Stimulated activated CD4-positive, alpha-beta T cell treated with anti-CD3 and anti-CD28 coated beads, TNF-alpha, amount 100 ng/mL, for 24 hours (primary cell): Measurements from ENCODE around the gene NTM.

ENCODE experiments used
- DNase-seq, 3 experiments: peaks; one replicate each; pipeline ENCODE4 v3.0.0-alpha.2; 2020; ENCODE audit warnings: low read depth in 3 of 3

The NTM gene

DNA sequence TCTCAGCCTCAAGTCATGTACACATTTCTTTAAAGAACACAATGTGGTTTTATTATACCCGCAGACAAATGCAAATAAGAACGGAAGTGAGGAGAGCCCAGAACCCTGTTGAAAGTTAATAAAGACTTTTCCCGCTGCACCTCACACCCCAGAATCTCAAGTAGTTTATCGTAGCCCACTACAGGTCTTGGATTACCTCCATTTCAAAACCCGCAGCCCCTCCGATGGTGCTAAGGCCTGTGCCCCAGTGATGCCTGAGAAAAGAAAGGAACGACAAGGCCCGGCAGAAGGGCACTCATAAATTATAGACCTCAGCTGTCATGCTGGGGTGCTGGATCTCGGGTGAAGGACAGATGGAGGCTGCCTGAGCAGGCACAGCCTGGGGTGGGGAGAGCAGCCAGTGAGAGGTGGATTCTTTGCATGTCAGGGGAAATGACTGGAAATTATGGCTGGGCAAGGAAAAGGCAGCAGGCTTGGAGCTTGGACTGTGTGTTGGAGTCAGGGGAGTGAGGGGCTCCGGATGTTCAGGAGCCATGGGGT is 354.1 kb downstream of the NTM start:
- no peak for DNase-seq

DNA sequence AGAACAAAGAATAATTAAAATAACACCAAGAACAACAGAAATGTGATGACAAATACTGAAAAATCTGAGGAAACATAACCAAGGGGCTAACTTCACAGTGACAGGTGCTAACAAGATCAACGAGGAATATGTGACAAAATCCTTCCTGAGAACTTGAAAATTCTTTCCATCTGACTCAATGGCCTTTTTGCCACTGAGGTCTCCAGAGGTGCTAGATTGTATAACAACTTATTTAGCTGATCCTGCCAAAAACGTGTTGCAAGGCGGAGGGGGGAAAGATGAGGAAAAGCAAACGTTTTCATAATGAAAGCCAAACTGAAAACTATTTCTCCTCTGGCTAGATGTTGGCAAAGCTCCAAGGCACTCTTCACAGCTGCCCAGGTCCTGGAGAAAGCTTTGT is 364.5 kb downstream of the NTM start:
- no peak for DNase-seq

DNA sequence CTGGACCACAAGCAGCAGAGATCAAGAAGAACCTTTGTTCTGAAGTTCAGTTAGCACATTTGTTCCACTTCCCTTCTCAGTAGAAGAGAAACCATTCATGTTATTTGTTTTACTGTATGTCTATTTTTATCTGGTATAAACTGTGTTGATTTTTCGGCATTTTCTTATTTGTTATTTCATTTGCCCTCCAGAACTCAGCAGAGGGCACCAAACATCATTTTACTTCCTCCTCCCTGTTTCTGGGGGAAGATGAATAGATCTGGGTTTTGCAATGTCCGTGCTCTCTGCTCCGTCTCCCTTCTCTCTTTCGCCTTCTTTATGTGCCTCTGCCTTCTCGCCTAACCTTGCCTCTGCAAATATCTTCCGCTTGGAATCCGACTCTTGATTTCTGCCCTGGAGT is 366.9 kb downstream of the NTM start:
- DNase-seq: no peak

DNA sequence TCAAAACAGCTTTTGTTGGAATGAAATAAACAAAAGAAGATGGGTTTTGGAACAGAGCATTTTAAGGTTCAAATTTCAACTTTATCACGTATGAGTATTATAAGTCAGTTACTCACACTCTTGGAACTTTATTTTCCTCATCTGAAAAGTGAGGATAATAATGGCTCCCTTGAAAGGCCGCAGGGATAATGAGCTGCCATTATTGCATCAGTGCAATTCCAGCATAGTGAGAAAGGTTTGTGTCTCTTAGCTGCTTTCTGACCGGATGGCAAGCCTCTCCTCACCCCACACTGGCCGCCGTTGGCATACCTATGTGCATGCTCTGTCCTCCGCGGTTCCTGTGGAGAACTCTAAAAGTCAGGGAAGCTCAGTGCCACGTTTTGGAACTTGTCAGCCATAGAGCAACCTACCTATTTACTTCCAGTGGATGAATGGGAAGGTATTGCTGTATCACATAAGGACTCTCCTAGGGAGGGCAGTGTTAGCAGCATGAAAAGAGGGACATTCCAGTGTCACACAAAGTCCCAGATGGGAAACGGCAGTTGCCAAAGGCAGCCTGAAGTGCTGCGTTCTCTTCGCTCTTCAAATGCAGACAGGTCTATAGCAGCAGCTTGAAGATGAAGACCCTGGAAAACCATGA is 368.9 kb downstream of the NTM start:
- no peak for DNase-seq

DNA sequence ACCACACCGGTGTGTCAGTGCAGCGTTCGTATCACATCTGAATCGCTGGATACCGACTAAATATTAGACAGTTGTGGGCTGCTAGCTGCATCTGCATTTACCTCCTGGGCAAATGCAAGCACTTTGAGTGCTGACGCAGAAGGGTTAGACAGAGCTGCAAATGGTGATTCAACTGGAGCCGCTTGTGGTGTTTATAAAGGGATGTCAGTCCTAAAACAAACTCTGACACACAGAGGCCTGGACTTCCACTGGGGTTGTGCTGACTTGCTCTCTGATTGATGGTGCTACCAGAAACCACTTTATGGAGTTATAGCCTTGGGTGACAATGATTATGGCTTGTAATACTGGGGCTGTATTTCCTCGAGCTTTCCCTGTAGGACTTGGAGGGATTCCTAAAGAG is 374.4 kb downstream of the NTM start:
- DNase-seq: no peak

DNA sequence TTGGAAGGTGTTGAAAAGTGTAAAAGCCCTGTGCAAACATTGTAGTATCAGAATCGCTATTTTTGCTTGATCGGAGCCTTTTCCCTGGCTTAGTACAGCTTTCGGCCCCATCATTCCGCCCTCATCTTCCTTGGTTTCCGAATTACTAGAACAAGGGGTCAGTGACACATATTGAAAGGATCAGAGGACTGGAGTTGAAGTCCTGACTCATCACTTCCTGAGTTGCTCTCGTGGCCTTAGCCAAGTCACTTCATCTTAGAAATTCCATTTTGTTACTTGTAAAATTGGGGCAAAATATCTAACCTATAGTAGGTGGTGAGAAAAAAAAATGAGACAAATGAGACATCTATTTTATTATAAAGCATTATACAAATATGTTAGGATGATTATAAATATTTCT is 375.0 kb downstream of the NTM start:
- DNase-seq: no peak

DNA sequence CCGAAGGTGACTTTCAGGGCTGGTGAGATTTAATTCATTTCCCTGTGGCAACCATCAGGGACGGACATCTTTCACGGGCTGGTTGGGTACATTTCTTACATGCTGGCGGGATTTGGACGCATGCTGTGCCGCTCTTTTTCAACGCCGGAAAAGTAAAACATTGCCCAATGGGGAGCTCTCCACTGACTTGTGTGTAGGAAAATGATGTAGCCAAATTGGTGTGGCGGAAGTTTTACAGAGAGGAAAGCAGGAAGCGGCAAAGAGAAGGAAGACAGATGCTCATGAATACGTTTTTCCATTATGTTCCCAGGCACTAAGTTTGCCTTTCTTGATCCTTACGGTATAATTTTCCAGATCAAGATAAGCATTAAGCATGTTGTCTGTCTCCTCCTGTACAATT is 375.8 kb downstream of the NTM start:
- DNase-seq: no peak

DNA sequence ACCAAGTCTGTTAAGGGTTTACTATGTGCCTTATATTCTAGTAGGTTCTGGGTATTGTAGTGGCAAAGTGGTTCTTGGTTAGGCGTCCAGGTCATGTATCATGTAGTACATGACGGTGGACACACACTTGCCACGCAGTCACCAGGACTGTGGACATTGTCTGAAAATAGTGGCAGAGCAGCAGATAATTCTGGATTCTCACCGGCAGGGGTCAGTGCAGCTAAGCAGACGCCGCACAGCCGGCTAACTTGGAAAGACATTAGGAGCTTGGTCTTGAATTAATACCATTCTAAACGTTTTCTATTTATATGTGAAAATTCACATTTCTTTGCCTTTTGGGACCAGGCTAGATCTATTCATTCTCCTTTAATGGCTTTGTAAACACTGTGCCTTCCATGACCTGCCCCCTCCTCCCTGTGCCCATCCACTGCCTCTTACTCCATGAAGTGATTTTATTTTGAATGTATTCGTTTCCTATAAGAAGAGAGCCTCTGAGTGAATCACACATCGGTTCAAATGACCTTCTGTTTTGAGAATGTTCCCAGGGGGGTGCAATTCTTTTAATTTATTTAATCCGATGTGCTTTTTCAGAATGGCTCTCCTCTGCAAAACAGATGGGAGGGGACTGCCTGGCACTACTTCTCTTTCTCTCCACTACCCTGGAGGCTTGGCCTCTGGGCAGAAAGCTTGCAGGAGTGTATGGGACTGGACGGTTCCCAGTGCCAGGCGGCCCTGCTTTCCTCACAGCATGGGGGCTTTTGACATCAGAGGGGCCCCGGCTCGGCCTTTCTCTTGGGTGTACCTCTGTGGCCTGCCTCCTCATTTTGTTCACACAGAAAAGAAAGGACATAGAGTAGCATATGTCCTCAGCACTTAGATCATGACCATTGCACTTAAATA is 378.0 kb downstream of the NTM start:
- DNase-seq: peak in 1 of 3 experiments; percentile 15

DNA sequence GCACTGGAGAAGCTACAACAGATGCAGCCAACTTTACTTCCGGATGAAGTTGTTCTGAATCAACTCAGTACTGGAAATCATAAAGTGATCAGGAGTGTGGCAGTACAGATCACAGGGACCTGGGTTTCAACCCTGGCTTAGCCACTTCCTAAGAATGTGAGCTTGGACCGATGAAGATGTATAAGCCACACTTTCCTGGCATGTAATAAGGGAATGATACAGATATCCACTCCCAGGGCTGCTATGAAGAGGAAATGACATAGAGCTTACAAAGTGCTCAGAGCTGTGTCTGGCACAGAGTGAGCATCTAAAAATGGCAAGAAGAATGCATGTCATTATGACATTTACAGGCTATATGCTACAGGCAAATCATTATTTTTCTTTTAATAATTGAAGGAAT is 378.7 kb downstream of the NTM start:
- no peak for DNase-seq

DNA sequence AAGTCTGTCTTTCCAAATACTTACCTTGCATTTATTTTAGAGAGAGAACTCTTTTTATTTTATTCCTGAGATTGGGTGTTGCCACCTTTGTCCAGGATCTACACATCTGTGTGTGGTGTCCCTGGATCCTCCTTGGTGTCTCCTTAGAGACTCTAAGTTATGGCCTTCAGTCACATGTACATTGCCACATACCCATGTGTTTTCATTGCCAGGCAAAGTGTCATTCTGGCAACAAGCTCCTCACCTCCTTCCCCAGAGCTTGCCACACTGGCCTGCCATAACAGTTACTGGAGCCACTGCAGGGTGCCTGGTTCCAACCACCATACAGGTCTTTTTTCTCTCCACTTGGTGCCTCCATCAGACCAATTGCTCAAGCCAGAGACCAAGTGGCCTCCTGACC is 379.7 kb downstream of the NTM start:
- DNase-seq: no peak

DNA sequence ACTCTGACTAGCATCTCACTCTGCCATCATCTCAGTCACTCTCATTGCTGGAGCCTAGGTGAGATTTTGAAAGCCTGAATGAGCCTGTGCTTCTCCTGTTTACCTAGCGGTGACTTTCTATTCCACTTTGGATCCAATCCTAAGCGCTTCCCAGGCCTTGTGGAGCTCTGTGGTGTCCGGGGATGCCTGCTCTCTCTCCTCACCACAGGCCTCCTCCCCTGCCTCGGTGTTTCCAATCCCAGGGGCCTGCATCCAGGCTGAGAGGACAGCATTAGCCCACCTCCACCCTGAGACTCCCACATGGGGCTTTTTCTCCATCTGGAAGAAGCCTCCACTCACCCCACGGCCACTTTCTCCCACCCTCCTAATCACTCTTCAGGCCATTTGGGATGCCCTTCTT is 380.3 kb downstream of the NTM start:
- DNase-seq: no peak

DNA sequence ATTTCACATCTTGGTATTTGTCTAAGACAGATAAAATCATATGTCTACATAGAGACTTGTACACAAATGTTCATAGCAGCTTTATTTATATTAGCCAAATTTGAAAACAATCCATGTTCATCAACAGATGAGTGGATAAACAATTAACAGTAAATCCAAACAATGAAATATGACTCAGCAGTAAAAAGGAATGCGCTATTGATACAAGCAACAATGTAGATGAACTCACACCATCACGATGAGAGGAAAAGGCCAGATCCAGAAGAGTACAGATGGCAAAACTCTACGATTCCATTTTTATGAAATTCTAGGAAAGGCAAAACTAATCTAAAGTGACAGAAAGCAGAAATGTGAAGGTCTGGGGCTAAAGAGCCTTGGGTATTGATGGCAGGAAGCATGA is 384.3 kb downstream of the NTM start:
- no peak for DNase-seq

DNA sequence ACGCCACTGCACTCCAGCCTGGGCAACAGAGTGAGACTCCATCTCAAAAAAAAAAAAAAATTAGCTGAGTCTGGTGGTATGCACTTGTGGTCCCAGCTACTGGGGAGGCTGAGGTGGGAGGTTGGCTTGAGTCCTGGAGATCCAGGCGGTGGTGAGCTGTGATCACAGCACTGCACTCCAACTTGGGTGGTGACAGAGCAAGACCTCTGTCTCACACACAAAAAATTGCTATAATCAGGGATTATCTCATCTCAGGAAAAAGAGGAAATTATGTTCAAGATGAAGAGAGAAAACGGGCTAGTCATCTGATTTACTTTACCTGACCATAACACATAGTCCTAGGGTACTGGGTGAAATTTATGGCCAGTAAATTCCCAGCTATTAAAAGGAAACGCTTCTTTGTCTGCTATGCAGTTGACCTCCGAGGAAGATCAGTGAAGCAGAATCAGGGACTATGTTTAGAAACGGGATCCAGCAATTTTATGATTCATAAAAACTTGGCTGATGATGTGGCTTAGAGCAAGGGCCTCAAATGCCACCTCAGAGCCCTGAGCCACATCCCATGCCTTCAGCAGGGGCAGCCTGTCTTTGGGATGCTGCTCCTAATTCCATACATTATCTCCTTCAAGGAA is 386.2 kb downstream of the NTM start:
- no peak for DNase-seq

DNA sequence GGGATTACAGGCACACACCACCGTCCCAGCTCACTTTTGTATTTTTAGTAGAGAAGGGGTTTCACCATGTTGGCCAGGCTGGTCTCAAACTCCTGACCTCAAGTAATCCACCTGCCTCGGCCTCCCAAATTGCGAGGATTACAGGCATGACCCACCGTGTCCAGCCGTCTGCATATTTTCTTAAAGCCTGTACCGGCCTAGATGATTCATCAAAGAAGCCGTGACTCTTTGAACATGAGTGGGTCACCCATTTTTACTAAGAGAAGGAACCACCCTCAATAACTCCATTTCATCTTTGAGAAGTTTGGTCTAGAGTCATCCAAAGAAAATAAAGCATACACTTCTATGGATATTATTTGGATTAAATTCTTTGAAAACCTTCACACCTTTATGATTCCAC is 388.3 kb downstream of the NTM start:
- no peak for DNase-seq

DNA sequence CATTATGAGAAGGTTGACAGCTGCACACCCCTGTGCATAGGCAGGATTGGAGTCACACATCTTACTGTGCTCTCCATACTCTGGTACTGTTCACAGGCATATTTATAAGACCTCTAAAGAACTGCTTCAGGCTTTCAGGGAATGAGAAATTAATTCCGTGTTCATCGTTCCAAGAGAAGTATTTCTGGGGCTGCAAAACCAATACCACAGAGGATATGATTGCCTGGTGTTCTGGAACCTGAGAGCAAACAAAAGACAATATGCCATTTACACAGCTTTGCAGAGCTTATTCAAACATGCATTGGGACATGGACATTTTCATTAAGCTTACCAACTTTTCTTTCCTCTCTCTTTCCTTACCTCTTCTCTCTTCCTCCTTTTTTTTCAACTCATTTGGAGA is 388.7 kb downstream of the NTM start:
- no peak for DNase-seq

DNA sequence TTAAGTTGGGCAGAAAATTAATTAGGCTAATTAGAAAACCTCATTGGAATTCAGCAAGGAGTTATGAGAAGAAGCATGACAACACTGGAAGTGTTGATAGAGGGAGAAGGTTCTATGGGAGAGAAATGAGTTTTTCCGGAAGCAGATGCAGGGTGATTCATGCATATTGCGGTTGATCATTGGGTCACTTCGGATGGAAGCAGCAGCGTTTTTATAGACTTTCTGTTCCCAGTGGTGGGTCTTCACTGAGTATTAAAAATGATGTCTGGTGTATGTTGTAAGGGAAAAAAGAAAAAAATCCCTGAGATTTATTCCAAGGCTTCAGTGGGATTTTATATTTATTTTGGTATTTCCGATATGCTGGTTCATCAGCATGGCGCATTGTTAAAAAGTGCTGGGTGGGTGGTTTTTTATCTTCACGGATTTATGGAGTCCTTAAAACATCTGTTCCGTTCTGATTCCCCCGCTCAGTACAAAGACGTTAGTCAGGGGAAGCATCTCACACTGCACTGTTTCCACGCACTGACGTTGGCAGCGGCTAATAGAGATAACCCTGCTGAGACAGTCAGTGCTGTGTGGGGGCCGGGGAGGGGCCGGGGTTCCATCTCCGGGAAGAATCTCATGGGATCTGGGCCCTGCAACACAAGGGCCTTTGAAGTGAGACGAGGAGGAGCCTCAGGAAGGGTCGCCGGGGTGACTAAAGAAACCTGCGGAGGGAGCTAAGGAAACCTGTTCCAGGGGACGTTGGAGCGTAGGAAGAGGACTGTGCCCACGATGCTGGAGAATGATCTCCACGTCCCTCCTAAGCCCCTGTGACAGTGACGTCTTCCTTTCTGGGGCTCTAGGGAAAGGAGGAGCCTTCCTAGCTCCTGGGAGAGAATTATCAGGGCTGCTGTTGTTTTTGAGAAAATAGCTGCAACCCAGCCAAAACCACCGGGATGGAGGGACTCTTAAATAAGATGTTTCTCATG is 390.0 kb downstream of the NTM start:
- DNase-seq: no peak

DNA sequence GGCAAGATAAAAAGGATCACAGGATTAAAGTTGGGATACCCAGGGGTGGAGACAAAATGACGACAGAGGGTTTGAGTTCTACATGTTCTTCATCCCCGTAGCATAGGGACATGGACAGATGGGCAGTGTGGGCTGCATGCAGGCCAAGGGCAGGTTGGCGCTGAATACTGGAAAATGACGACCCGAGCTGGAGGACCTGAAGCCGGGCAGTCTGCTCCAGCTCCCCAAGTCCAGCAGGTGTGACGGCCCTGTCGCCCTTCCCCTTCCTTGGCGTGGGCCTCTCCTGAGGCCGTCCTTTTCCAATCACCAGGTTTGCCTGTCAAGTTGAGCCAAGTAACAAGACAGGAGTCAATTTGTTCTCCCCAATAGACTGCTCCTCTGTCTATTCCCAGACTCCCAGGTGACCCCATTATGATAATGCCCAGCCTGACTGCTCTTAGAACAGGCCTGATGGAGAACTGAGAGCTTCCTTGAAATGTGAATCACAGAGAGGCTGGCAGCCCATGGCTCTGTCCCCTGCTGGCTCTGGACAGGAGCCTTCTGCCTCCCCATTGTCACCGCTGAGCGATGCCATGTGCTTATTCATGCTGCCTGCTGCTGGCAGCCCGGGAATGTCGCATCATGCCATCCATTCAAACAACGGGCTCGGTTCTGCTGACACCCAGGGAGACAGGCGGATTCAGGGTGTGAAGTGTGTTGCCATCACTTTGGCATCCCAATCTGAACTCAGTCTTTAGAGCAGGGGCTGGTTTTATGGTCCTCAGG is 392.1 kb downstream of the NTM start:
- no peak for DNase-seq

DNA sequence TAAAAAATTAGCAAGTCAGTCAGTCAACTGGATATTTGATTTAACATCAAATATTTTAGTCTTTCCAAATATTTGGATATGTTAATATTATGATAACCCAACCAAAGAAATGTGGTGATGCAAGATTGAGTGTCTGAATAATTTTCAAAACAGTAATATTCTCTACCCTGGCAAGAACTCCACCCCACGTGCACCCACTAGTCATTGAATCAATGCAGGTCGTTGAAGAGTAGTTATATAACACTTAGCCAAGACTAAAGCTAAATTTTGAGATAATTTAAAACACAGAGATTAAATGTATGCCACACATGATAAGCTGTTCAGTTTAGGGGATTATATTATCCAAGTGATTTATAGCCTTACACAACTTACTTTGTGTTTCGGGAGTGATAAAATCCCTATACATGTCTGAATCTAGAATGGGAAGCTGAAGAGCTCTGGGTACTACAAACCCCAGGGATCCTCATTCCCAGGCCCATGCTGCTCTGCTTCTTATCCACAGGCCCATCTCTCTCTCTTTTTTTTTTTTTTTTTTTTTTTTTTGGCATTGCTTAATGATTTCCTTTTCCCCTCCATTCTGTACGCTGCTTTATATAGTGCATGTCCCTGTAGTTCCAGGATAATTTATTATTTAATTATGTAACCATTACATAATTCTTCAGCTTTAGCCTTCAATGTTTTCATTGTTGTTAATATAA is 392.9 kb downstream of the NTM start:
- no peak for DNase-seq

DNA sequence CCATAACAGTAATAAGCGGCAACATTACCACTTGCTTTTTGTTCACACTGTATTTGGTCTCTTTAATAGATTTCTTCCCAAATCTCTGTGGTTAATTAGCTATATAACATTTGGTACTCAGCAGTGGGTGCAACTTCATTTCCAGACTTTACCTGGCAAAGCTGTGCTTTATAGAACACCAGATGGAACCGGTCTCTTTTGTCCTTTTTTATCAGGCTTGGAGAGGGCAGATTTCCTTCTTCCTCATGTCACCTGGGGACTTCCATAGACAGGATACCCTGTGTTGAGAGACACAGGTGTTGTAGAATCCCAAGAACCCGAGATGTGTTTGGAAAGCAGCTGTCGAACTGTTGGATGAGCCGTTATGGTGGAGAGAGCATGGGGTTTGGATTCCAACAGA is 393.7 kb downstream of the NTM start:
- DNase-seq: no peak

DNA sequence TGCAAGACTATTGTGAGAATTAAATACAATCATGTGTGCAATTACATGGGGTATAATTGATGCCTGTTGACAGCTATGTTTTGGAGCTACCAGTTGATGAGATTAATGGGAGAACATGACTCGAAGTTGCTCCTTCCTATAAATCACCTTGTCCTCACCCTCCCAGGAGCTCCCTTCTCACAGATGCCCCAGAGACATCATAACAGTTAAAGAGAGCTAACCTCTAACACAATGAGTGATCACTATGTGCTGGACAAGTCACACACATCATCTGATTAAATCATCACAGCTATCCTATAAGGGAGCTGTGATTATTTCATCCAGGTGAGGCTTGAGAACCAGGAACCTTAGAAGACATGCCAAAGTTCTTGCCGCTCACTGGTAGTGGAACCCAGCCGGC is 394.2 kb downstream of the NTM start:
- DNase-seq: no peak
